BLaER1 (cell line): ENCODE data around the gene CCDC120.
A peak's percentile ranks its signal among the peaks of the same experiment; 100 is the strongest.

Source experiments
- H3K27ac ChIP-seq: shearing (Covaris generic); formaldehyde crosslinking; 2 replicates; pipeline ENCODE4 v1.8.1; 2022
- H3K27me3 ChIP-seq: shearing (Covaris generic); formaldehyde crosslinking; 2 replicates; pipeline ENCODE4 v1.8.1; 2022
- H3K36me3 ChIP-seq: shearing (Covaris generic); formaldehyde crosslinking; 2 replicates; pipeline ENCODE4 v1.8.1; 2022
- H3K4me1 ChIP-seq: shearing (Covaris generic); formaldehyde crosslinking; 2 replicates; pipeline ENCODE4 v1.8.1; 2022
- H3K4me2 ChIP-seq: shearing (Covaris generic); formaldehyde crosslinking; 2 replicates; pipeline ENCODE4 v1.8.1; 2022
- H3K4me3 ChIP-seq: shearing (Covaris generic); formaldehyde crosslinking; 2 replicates; pipeline ENCODE4 v1.8.1; 2022
- H3K9ac ChIP-seq: shearing (Covaris generic); formaldehyde crosslinking; 2 replicates; pipeline ENCODE4 v1.8.1; 2022
- H3K9me3 ChIP-seq: shearing (Covaris generic); formaldehyde crosslinking; 2 replicates; pipeline ENCODE4 v1.8.1; 2022
- H4K20me1 ChIP-seq: shearing (Covaris generic); formaldehyde crosslinking; 2 replicates; pipeline ENCODE4 v1.8.1; 2022
- Cebpa-rat ChIP-seq: shearing (Covaris generic); IDR thresholded peaks from 2 replicates; pipeline ENCODE4 v1.8.1; 2022

CCDC120 gene

DNA sequence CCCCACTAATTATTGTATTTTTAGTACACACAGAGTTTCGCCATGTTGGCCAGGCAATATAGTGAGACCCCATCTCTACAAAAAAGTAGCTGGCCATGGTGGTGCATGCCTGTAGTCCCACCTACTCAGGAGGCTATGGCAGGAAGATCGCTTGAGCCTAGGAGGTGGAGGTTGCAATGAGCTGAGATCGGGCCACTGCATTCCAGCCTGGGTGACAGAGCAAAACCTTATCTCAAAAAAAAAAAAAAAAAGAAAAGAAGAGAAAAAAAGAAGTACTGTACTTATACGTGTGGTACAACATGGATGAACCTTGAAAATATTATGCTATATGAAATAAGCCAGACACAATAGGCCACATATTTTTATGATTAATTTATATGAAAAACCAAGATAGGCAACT lies 30.8 kb downstream of the CCDC120 start:
- no peaks in the 10 kb centered on the region for H4K20me1 ChIP-seq
- no peaks in the 10 kb centered on the region for H3K9me3 ChIP-seq
- no peak overlapping the region for H3K9ac ChIP-seq
- H3K4me1 ChIP-seq = no peaks in the 10 kb centered on the region
- no peak overlapping the region for H3K4me3 ChIP-seq
- TF ChIP-seq Cebpa-rat = no peak
- peaks cover 43% of the 10 kb centered on the region for H3K27me3 ChIP-seq
- H3K27ac ChIP-seq = no peak overlapping the region
- H3K4me2 ChIP-seq = no peak overlapping the region
- H3K36me3 ChIP-seq = no peaks in the 10 kb centered on the region

- H3K4me1 ChIP-seq = peaks cover 6% of the 10 kb centered on the region; the same call in 1 of the 2 replicates
- no peaks in the 10 kb centered on the region for H4K20me1 ChIP-seq
- no peak overlapping the region for H3K4me2 ChIP-seq
- no peaks in the 10 kb centered on the region for H3K9me3 ChIP-seq
- peaks cover 15% of the 10 kb centered on the region; the same call in 1 of the 2 replicates for H3K27me3 ChIP-seq
- H3K27ac ChIP-seq = no peak overlapping the region
- no peaks in the 10 kb centered on the region for H3K36me3 ChIP-seq
- no peak overlapping the region for H3K4me3 ChIP-seq
- no peak for TF ChIP-seq Cebpa-rat
- no peak overlapping the region for H3K9ac ChIP-seq
Observed at GRCh38 chrX:49096419-49096818, 37.6 kb downstream of the CCDC120 start.

DNA sequence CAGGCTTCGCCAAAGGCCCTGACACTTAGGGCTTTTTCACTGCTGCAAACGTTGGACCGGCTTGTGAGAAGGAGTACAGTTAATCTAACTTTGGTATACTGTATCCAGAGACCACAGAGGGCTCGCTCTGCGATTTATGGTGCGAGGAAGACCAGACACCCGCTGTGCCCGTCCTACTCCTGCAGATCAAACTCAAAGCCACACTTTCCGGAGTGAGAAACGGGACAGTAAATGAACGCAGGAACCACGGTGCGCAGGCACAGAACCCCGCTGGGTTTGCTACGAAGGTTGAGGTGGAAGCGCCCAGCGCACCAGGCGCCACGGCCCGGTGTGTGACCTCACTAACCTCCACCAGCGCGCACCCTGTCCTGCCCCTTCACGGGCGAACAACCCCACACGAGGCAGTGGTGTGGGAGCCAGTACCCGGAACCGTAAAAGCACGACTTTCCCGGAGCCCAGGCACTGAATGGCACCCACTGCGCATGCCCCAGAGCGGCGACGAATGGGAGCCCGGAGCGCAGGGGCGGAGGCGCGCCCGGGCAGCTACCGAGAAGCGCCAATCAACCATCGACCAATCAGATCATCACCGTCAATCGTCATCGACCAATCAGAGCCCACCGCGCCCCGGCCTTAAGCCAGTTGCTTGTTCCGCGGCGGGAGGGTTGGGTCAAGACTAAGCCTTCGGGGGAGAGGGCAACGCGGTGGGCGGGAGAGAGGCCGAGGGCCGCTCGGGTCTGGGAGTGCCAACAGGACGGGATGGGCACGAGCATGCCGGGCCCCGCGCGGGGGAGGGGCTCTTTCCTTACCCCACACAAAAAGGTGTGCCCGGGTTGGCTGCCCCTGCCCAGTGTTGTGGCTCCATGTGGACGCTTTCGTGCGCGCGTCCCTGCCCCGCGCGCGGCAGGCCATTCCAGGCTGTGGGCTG lies 42.2 kb downstream of the CCDC120 start:
- no peak for TF ChIP-seq Cebpa-rat
- Histone ChIP-seq H3K9ac (peak overlapping the region; percentile 80), H4K20me1 (no peaks in the 10 kb centered on the region), H3K27ac (peak overlapping the region; percentile 79), H3K9me3 (no peaks in the 10 kb centered on the region), H3K4me3 (peak overlapping the region; percentile 70), H3K36me3 (no peaks in the 10 kb centered on the region), H3K4me2 (peak overlapping the region; percentile 77), H3K27me3 (0 out of 2 replicates have a peak, but pooled peaks cover 3% of the 10 kb centered on the region), H3K4me1 (peaks cover 10% of the 10 kb centered on the region; the same call in 1 of the 2 replicates)

DNA sequence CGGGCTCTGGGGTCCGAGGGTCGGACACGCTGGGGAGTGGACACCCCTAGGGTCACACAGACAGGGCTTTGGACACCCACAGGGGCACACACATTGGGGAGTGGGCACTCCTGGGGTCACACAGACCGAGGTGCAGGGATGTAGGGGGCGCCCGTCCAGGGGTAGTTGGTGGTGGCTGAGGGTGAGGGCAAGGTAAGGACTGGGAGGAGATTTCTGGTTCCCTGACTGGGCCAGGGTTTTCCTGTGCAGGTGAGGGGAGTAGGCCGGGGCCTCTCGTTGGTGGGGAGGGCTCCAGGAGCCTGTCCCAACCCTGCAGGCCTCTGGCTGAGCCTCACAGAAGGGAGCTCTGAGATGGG lies 42.8 kb downstream of the CCDC120 start:
- peak overlapping the region; percentile 70 for H3K4me3 ChIP-seq
- peak overlapping the region; percentile 43; the same call in 1 of the 2 replicates for H3K27ac ChIP-seq
- peak overlapping the region; percentile 70 for H3K4me2 ChIP-seq
- H3K9me3 ChIP-seq = no peaks in the 10 kb centered on the region
- TF ChIP-seq Cebpa-rat = no peak
- H3K9ac ChIP-seq = peak overlapping the region; percentile 64
- H3K4me1 ChIP-seq = peaks cover 10% of the 10 kb centered on the region; the same call in 1 of the 2 replicates
- H3K27me3 ChIP-seq = 0 out of 2 replicates have a peak, but pooled peaks cover 5% of the 10 kb centered on the region
- H3K36me3 ChIP-seq = peaks cover 4% of the 10 kb centered on the region; the same call in 1 of the 2 replicates
- no peaks in the 10 kb centered on the region for H4K20me1 ChIP-seq

- H3K27me3 ChIP-seq = 0 out of 2 replicates have a peak, but pooled peaks cover 5% of the 10 kb centered on the region
- H3K27ac ChIP-seq = no peak overlapping the region
- H3K4me2 ChIP-seq = no peak overlapping the region
- H4K20me1 ChIP-seq = no peaks in the 10 kb centered on the region
- H3K4me3 ChIP-seq = no peak overlapping the region
- H3K9me3 ChIP-seq = no peaks in the 10 kb centered on the region
- H3K36me3 ChIP-seq = peaks cover 4% of the 10 kb centered on the region; the same call in 1 of the 2 replicates
- no peak for TF ChIP-seq Cebpa-rat
- H3K9ac ChIP-seq = no peak overlapping the region
- peaks cover 10% of the 10 kb centered on the region; the same call in 1 of the 2 replicates for H3K4me1 ChIP-seq
Observed at GRCh38 chrX:49102190-49102589, 43.4 kb downstream of the CCDC120 start.

- Histone ChIP-seq H3K36me3 (peaks cover 4% of the 10 kb centered on the region; the same call in 1 of the 2 replicates), H3K4me1 (peaks cover 10% of the 10 kb centered on the region; the same call in 1 of the 2 replicates), H3K4me2 (no peak overlapping the region), H4K20me1 (no peaks in the 10 kb centered on the region), H3K27ac (no peak overlapping the region), H3K9me3 (no peaks in the 10 kb centered on the region), H3K4me3 (no peak overlapping the region), H3K9ac (no peak overlapping the region), H3K27me3 (0 out of 2 replicates have a peak, but pooled peaks cover 5% of the 10 kb centered on the region)
- TF ChIP-seq Cebpa-rat = no peak
Observed at GRCh38 chrX:49103637-49104036, 44.8 kb downstream of the CCDC120 start.

DNA sequence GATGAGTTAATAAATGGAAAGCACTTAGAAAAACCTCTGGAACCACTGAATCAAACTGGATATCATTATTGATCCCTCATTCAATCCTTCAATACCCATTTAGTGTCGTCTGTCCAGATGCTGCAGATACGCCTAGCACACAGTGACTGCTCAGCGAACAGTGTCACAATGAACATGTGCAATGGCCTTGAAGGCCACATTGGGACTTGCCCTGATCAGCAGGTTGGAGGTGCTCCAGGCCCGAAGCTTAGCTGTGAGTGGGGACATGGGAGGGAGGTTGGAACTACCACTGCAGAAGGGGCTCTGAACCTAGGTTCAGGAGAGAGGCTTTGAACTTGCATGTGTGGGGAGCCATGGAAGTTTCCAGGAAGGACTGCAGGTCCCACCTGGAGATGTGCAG lies 47.5 kb downstream of the CCDC120 start:
- Histone ChIP-seq H3K9me3 (no peaks in the 10 kb centered on the region), H4K20me1 (no peaks in the 10 kb centered on the region), H3K9ac (no peak overlapping the region), H3K27ac (no peak overlapping the region), H3K27me3 (peaks cover 14% of the 10 kb centered on the region; the same call in 1 of the 2 replicates), H3K4me2 (no peak overlapping the region), H3K4me1 (peaks cover 4% of the 10 kb centered on the region; the same call in 1 of the 2 replicates), H3K36me3 (peaks cover 21% of the 10 kb centered on the region), H3K4me3 (no peak overlapping the region)
- TF ChIP-seq Cebpa-rat = no peak

- H3K27me3 ChIP-seq = peaks cover 18% of the 10 kb centered on the region
- no peak overlapping the region for H3K27ac ChIP-seq
- H3K4me2 ChIP-seq = no peak overlapping the region
- H3K9ac ChIP-seq = no peak overlapping the region
- peaks cover 5% of the 10 kb centered on the region; the same call in 1 of the 2 replicates for H4K20me1 ChIP-seq
- no peak for TF ChIP-seq Cebpa-rat
- H3K9me3 ChIP-seq = no peaks in the 10 kb centered on the region
- H3K4me1 ChIP-seq = no peaks in the 10 kb centered on the region
- peaks cover 27% of the 10 kb centered on the region for H3K36me3 ChIP-seq
- H3K4me3 ChIP-seq = no peak overlapping the region
Observed at GRCh38 chrX:49106930-49107329, 48.1 kb downstream of the CCDC120 start.

DNA sequence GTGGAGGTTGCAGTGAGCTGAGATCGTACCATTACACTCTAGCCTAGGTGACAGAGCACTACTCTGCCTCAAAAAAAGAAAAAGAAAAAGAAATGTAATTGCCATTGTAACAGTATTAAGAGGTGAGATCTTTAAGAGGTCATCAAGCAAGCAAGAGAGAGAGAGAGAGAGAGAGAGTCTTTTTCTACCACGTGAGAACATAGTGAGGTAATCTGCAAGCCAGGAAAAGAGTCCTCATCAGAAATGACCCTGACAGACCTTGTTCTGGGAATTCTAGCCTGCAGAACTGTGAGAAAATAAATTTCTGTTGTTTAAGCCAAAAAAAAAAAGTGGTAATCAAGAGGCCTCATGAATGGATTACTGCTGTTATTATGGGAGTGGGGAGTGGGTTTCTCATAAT lies 49.8 kb downstream of the CCDC120 start:
- peaks cover 36% of the 10 kb centered on the region for H3K27me3 ChIP-seq
- no peak overlapping the region for H3K27ac ChIP-seq
- H3K4me1 ChIP-seq = no peaks in the 10 kb centered on the region
- peaks cover 5% of the 10 kb centered on the region; the same call in 1 of the 2 replicates for H4K20me1 ChIP-seq
- H3K9ac ChIP-seq = no peak overlapping the region
- H3K9me3 ChIP-seq = no peaks in the 10 kb centered on the region
- no peak overlapping the region for H3K4me2 ChIP-seq
- TF ChIP-seq Cebpa-rat = no peak
- no peak overlapping the region for H3K4me3 ChIP-seq
- H3K36me3 ChIP-seq = peaks cover 43% of the 10 kb centered on the region

- H4K20me1 ChIP-seq = peaks cover 5% of the 10 kb centered on the region; the same call in 1 of the 2 replicates
- H3K4me1 ChIP-seq = no peaks in the 10 kb centered on the region
- no peak overlapping the region for H3K27ac ChIP-seq
- H3K27me3 ChIP-seq = peaks cover 39% of the 10 kb centered on the region
- no peak overlapping the region for H3K4me3 ChIP-seq
- no peak for TF ChIP-seq Cebpa-rat
- no peak overlapping the region for H3K9ac ChIP-seq
- H3K36me3 ChIP-seq = peaks cover 58% of the 10 kb centered on the region
- no peaks in the 10 kb centered on the region for H3K9me3 ChIP-seq
- no peak overlapping the region for H3K4me2 ChIP-seq
Observed at GRCh38 chrX:49110417-49110816, 51.6 kb downstream of the CCDC120 start.
